Endothelial cell (in vitro differentiated cells): Measurements from ENCODE around the gene KRTAP4-1. TPM values are rescaled to one million over a fixed set of nuclear protein-coding genes. Genes with fewer than 3 reads are reported as not detected.

Experiments
- DNase-seq: peaks from one replicate; pipeline ENCODE4 v3.0.0; 2021; ENCODE audit warnings: low spot score
- H3K27ac Mint-ChIP-seq: one replicate; pipeline ENCODE4 v1.8.0; 2021; ENCODE audit warnings: mixed read lengths, inconsistent platforms; ENCODE audit not compliant: unreplicated experiment
- H3K27me3 Mint-ChIP-seq: one replicate; pipeline ENCODE4 v1.8.0; 2021; ENCODE audit warnings: mild to moderate bottlenecking, moderate library complexity, mixed read lengths, inconsistent platforms; ENCODE audit not compliant: unreplicated experiment
- H3K36me3 Mint-ChIP-seq: one replicate; pipeline ENCODE4 v1.8.0; 2021; ENCODE audit warnings: mild to moderate bottlenecking, low read depth, mixed read lengths, inconsistent platforms; ENCODE audit not compliant: unreplicated experiment
- H3K4me1 Mint-ChIP-seq: one replicate; pipeline ENCODE4 v1.8.0; 2021; ENCODE audit warnings: mild to moderate bottlenecking, mixed read lengths, inconsistent platforms; ENCODE audit not compliant: unreplicated experiment
- H3K4me3 Mint-ChIP-seq: one replicate; pipeline ENCODE4 v1.8.0; 2021; ENCODE audit warnings: mild to moderate bottlenecking, mixed read lengths, inconsistent platforms; ENCODE audit not compliant: unreplicated experiment
- H3K9me3 Mint-ChIP-seq: one replicate; pipeline ENCODE4 v1.8.0; 2021; ENCODE audit warnings: mixed read lengths, inconsistent platforms; ENCODE audit not compliant: unreplicated experiment
- CTCF ChIP-seq: fragments of 200-600 bp; sonication (generic); IDR thresholded peaks from one replicate; pipeline ENCODE4 v1.5.0; 2021; ENCODE audit warnings: antibody characterized with exemption; ENCODE audit not compliant: unreplicated experiment
- total RNA-seq: library from RNA; stranded (reverse); fragmentation: NEBNext Ultra II Directional; extraction: Animal tissue kit (Norgen Biotek cat#: 25700); gene quantifications from one replicate; pipeline ENCODE4 v1.2.1, GENCODE V29; 2021; ENCODE audit not compliant: unreplicated experiment

Gene KRTAP4-1
- total RNA-seq, 1 donor from 2014 or later = not detected

GRCh38 chr17:41223821-41224220 lies 39.1 kb upstream of the KRTAP4-1 start:
- Mint-ChIP-seq H3K27ac (no peak overlapping the region), H3K36me3 (no peaks in the 10 kb centered on the region), H3K9me3 (no peaks in the 10 kb centered on the region), H3K27me3 (peaks cover 1% of the 10 kb centered on the region), H3K4me1 (no peaks in the 10 kb centered on the region), H3K4me3 (no peak overlapping the region)
- DNase-seq = no peak
- no peak for TF ChIP-seq CTCF

GRCh38 chr17:41215681-41216080 lies 31.0 kb upstream of the KRTAP4-1 start:
- Mint-ChIP-seq H3K4me1 (no peaks in the 10 kb centered on the region), H3K4me3 (no peak overlapping the region), H3K27me3 (no peaks in the 10 kb centered on the region), H3K9me3 (no peaks in the 10 kb centered on the region), H3K36me3 (no peaks in the 10 kb centered on the region), H3K27ac (no peak overlapping the region)
- no peak for DNase-seq
- TF ChIP-seq CTCF = no peak

- H3K27ac Mint-ChIP-seq = no peak overlapping the region
- no peaks in the 10 kb centered on the region for H3K27me3 Mint-ChIP-seq
- no peak overlapping the region for H3K4me3 Mint-ChIP-seq
- H3K36me3 Mint-ChIP-seq = no peaks in the 10 kb centered on the region
- DNase-seq = no peak
- no peaks in the 10 kb centered on the region for H3K4me1 Mint-ChIP-seq
- no peak for TF ChIP-seq CTCF
- H3K9me3 Mint-ChIP-seq = no peaks in the 10 kb centered on the region
Measured at GRCh38 chr17:41212524-41213169, 27.9 kb upstream of the KRTAP4-1 start.

GRCh38 chr17:41211845-41212466 lies 27.2 kb upstream of the KRTAP4-1 start:
- H3K4me3 Mint-ChIP-seq = no peak overlapping the region
- no peaks in the 10 kb centered on the region for H3K9me3 Mint-ChIP-seq
- no peak for DNase-seq
- no peaks in the 10 kb centered on the region for H3K27me3 Mint-ChIP-seq
- no peaks in the 10 kb centered on the region for H3K4me1 Mint-ChIP-seq
- no peak overlapping the region for H3K27ac Mint-ChIP-seq
- H3K36me3 Mint-ChIP-seq = no peaks in the 10 kb centered on the region
- TF ChIP-seq CTCF = no peak

- DNase-seq = no peak
- Mint-ChIP-seq H3K9me3 (no peaks in the 10 kb centered on the region), H3K27me3 (no peaks in the 10 kb centered on the region), H3K27ac (no peak overlapping the region), H3K4me1 (no peaks in the 10 kb centered on the region), H3K4me3 (no peak overlapping the region), H3K36me3 (no peaks in the 10 kb centered on the region)
- TF ChIP-seq CTCF = no peak
Measured at GRCh38 chr17:41199421-41200078, 14.8 kb upstream of the KRTAP4-1 start.
